Stimulated activated CD4-positive, alpha-beta T cell treated with anti-CD3 and anti-CD28 coated beads, TNF-alpha, amount 100 ng/mL, for 48 hours (primary cell): ENCODE measurements around the gene RBM47.
"Not testable (repeated sequence)": the region's sequence is repeated elsewhere in the genome, so short reads cannot be mapped to it uniquely, and the experiment has no call there.

Experiments used
- DNase-seq, 3 donors: peaks; one replicate each; pipeline ENCODE4 v3.0.0-alpha.2; 2020; ENCODE audit warnings: low read depth in 3 of 3

The RBM47 gene

GRCh38 chr4:40412388-40412787, 217.3 kb downstream of the RBM47 start:
- no peak for DNase-seq

DNA sequence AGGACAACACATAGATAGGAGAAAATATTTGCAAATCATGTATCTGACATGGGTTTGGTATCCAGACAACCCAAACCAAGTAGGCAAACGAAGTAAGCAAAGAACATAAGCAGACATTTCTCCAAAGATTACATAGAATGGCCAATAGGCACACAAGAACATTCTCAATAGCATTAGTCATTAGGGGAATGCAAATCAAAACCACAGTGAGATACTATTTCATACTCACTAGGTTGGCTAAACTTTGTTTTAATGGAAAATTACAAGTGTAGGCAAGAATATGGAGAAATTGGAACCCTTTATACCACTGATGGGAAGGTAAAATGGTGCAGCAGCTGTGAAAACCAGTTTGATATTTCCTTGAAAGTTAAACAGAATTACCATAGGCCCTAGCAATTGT, 219.8 kb downstream of the RBM47 start:
- DNase-seq = no peak

DNA sequence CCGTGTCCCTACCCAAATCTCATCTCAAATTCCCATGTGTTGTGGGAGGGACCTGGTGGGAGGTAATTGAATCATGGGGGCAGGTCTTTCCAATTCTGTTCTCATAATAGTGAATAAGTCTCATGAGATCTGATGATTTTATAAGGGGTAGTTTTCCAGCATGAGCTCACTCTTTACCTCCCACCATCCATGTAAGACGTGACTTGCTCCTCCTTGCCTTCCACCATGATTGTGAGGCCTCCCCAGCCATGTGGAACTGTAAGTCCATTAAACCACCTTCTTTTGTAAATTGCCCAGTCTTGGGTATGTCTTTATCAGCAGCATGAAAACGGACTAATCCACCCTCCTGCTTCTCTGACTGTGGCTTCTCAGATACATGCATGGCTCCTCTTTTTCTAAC, 222.2 kb downstream of the RBM47 start:
- DNase-seq = not testable (repeated sequence)

DNA sequence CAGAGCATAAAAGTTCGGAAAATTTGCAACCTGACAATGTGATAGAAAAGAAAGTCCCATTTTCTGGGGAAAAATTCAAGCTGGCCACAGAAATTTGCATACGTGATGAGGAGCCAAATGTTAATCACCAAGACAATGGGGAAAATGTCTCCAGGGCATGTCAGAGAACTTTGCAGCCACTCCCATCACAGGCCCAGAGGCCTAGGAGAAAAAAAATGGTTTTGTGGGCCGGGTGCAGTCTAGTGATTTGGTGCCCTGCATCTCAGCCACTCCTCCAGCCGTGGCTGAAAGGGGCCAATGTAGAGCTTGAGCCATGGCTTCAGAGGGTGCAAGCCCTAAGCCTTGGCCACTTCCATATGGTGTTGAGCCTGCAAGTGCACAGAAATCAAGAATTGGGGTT, 223.3 kb downstream of the RBM47 start:
- DNase-seq = no peak

DNA sequence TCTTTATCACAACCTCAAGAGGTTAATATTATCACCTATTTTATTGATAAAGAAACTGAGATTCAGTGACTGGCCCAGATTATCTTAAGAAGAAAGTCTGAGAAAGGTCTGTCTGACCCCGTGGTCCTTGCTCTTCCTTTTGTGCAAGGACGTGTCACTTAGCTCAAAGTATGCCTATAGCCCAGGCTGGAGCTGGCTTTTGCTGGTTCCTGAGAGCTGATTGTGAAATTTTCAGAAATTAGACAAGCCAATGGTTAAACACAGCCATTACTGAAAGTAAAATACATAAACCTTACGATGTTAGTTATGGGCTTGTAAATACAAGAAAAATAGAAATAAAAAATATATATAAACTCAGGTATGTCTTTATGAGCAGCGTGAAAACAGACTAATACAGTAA, 224.5 kb downstream of the RBM47 start:
- DNase-seq = no peak

- no peak for DNase-seq
Measured at GRCh38 chr4:40403081-40403480, 226.6 kb downstream of the RBM47 start.

DNA sequence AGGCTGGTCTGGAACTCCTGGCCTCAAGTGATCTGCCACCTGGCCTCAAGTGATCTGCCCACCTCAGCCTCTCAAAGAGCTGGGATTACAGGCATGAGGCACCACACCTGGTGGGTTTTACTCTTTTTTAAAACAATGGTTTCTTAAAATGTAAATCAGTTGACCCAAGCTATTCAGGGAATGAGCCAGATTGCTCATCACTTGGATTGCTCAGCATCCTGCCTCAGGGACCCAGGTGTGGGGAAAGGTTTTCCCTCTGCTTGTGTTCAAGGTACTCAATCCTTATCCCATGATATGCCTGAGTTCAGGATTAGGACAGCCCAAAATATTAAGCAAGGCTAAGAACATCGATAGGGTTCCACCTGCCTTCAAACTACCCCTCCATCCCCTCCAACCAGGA, 227.1 kb downstream of the RBM47 start:
- DNase-seq = no peak

DNA sequence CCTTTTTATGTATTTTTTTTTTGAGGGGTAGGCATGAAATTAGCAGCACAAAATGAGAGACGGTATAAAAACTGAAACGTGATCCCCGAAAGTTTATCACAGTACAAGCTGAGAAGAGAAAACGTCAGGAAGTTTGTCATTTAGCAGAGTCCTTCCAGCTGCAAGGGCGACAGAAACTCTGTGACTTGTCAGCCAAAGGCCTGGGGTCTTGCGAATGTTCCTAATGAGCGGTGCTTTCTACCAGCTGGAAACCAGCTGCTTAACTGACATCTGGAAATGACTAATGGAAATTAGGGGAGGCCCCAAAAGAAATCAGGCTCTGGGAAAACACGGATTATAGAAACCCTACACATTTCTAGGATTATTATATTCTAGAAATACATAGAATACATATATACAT, 228.0 kb downstream of the RBM47 start:
- no peak for DNase-seq

DNA sequence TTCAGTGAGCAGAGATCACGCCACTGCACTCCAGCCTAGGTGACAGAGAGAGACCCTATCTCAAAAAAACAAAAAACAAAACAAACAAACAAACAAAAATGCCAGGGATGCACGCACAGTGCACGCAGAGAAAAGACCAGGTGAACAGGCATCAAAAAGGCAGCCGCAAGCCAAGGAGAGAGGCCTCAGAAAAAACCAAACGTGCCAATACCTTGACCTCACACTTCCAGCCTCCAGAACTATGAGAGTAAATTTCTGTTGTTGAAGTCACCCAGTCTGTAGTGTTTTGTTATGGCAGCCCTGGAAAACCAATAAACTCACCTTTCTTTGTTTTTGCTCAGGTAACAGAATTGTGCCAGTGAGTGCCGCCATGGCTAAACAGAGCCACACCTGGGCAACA, 228.6 kb downstream of the RBM47 start:
- DNase-seq = no peak

DNA sequence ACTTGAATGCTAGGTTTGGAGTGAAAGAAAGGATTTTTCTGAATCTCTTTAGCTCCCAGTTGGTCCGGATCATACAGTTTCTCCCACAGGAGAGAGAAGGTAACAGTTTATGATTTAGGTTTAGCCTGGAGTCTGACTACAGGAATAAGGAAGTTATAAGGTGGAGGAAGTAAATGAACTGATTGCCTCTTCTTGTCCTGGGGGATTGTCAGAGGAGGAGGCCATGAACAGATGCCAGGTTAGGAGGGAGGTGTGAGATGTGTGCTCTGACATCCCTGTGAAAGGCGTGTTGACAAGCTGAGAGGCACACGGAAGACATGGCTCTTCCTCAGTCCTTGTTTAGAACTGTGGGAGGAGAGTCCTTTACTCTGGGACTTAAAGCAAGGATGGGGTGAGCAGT, 230.1 kb downstream of the RBM47 start:
- no peak for DNase-seq

DNA sequence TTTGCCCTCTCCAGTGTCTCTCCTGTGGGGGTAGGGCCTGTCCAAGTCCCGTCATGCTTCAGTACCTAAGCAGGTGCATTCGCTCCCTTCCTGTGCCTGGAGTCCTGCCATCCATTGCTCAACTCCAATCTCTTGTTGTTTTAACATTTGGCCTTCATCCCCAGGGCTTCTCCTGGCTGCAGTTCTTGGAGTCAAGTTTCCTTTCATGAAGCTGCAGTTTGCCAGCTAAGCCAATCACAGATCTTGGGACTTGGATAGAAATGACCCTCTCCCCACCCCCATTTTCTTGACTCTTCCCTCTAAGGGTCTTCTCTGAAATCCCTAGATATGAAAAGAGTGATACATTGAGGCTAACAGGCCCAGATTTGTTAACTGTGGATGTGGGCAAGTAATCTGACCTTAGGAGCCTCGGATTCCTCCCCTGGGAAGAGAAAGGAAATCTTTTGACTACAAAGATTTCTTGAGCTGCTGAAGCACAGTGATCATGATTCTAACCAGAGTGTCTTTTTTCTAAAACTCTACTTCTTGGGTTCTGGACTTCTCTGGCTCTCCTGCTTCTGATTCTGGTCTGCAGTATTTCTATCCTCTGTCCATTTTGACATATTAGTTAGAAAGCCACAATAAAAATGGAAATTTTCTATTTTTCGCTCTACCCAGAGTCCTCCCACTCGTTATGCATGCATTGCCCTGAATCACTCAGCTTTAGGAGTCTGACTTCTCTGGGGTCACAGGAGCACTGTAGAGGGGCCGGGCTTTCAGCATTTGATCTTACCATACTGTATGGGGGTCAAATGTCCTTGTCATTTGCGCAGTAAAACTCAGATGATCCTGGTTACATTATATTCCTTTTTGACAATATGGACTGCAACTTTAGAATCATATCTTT, 233.5 kb downstream of the RBM47 start:
- DNase-seq = no peak

- DNase-seq = no peak
Measured at GRCh38 chr4:40395166-40395900, 234.3 kb downstream of the RBM47 start.

DNA sequence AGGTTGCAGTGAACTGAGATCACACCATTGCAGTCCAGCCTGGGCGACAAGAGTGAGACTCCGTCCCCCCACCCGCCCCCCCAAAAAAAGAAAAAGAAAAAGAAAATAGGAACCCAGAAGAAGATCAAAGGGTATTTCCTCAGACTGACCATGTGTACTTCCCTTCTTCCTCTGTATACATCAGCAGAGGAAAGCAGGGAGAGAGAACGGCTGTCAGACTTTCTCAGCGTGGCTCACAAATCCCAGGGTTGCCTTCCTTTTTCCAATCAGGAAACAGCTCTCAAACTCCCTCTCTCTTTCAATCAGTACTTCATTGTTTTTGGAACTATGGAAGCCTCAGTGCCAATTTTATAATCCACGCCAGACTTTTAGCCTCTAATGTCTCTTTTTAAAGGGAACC, 235.4 kb downstream of the RBM47 start:
- no peak for DNase-seq

- not testable (repeated sequence) for DNase-seq
Measured at GRCh38 chr4:40392241-40392640, 237.4 kb downstream of the RBM47 start.

DNA sequence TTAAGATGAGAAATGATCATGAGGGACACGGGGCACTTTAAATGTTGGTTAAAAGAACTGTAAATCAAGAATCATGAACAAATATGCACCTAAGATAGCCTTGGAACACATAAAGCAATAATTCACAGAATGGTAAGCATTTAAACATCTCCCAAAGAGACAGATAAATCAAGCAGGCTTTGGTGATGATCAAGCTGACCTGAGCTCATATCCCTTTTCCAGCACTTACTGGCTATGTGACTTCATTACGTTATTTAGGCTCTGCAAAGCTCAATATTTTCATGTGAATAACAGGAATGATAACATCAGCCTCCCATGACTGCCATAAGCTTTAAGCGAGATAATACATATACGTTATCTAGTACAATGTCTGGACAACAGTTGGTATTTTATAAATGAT, 239.7 kb downstream of the RBM47 start:
- no peak for DNase-seq

DNA sequence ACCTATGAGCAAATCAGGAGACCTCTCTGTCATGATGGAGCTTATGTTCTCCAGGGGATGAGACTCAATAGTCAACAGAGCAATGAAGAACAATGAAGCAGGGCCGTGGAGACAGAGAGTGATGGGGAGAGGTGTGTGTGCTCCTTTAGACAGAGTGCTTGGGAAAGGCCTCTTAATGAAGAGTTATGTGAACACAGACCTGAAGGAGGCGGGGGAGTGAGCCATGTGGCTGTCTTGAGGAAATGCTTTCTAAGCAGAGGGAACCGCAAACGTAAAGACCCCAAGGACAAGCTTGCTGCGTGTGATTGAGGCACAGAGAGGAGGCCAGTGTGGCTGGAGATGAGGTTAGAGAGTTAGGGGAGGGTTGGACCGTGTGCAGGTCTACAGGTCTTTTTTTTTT, 241.4 kb downstream of the RBM47 start:
- no peak for DNase-seq

- DNase-seq = no peak
Measured at GRCh38 chr4:40380647-40381046, 249.0 kb downstream of the RBM47 start.

- no peak for DNase-seq
Measured at GRCh38 chr4:40379248-40379647, 250.4 kb downstream of the RBM47 start.

DNA sequence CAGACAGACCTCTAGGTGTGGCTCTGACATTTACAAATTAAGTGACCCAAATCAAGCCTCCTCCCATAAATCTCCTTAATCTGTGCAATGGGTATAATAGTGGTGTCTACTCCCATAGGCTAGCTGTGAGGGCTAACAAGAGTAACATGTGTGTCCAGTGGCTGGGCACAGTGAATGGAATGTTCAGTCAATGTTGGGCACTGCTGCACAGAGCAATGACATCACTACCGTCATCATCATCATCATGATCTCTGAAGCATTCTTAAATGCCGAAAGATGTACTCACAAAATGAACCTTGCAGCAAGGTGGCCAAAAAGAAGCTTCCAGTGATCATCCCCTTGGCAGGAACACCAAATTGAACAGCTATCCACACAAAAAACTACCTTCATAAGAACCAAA, 251.0 kb downstream of the RBM47 start:
- DNase-seq = no peak

DNA sequence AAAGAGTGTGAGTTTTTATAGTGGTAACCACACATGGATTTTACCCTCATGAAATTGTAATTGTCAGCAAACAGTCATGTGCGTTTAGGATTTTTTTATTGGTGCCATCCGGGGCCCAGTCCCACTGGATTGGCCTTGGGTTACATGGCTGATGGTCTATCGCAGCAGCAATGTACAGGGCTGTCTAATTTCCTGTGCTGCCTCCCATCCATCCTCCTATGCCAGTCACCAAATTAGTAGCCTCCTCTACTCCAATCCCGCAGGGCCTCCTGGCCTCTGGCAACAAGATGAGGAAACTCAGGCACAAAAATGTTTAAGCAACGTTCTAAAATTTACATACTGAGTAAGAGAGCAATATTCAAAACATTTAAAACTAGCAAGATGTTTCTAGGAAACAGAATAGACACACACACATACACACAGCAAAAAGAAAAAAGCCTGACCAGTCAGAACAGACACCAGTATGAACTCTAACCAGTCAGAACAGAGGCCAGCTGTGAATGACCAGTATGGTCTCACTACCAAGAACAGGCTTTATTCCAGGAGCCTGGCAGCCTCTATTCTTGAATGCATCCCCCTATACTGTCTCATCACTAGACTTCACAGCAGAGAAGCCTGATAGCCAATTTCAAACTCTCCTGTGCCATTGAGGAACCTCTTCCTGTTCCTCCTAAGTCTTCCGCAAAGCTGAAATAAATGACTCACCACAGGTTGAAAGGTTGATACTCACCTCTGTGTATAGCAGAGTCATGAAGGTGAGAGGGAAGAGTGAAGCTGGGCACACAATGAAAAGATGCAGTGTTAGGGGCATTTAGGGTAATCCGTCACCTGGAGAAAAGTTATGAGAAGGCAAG, 251.9 kb downstream of the RBM47 start:
- DNase-seq = no peak

- no peak for DNase-seq
Measured at GRCh38 chr4:40375620-40376019, 254.0 kb downstream of the RBM47 start.

DNA sequence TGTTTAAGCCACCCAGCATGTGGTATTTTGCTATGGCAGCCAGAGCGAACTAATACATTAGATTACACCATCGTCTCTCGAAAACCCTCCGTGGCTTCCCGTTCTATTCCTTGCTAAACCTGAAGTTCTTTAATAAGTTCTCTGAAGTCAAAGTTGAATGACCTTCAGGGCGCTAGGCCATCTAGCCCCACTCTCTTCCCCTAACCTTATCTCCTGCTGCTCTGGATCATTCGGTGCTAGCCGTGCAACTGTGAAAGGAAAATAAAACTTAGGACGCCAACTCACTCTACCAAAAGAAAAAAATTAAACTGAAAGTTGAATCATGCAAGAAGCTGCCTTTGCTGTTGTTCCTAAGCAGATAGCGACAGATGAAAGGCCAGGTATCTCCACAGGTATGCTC, 254.6 kb downstream of the RBM47 start:
- no peak for DNase-seq
